Measurements from ENCODE around the gene MMP11.

The MMP11 gene

GRCh38 chr22:23752750-23753149 lies 19.9 kb upstream of the MMP11 start:
- no peak overlapping the region for H3K27ac ChIP-seq
- no peak for TF ChIP-seq CTCF (conservative IDR thresholded peaks at IDR 0.05)
- no peak for TF ChIP-seq ZFX (IDR thresholded peaks at IDR 0.05)

- TF ChIP-seq ZFX (IDR thresholded peaks at IDR 0.05): no peak
- no peak for TF ChIP-seq CTCF (conservative IDR thresholded peaks at IDR 0.05)
- no peak overlapping the region for H3K27ac ChIP-seq
These were observed 19.3 kb upstream of the MMP11 start for GRCh38 chr22:23753385-23753784.

- TF ChIP-seq ZFX (IDR thresholded peaks at IDR 0.05): no peak
- no peak for TF ChIP-seq CTCF (conservative IDR thresholded peaks at IDR 0.05)
- no peak within 1 kb of the TSS for H3K27ac ChIP-seq
These were observed 18.3 kb upstream of the MMP11 start, which contains the start of gene VPREB3 for GRCh38 chr22:23754220-23754919. VPREB3 (minus strand) TSS chr22:23754425; CDS start chr22:23754363, 62 bp downstream.

- H3K27ac ChIP-seq: no peak overlapping the region
- no peak for TF ChIP-seq CTCF (conservative IDR thresholded peaks at IDR 0.05)
- no peak for TF ChIP-seq ZFX (IDR thresholded peaks at IDR 0.05)
These were observed 17.5 kb upstream of the MMP11 start for GRCh38 chr22:23754980-23755636.

- H3K27ac ChIP-seq: no peak overlapping the region
- TF ChIP-seq CTCF (conservative IDR thresholded peaks at IDR 0.05) (no peak), ZFX (IDR thresholded peaks at IDR 0.05) (no peak)
These were observed 16.9 kb upstream of the MMP11 start for GRCh38 chr22:23755711-23756110.

- H3K27ac ChIP-seq: no peak overlapping the region
- TF ChIP-seq ZFX (IDR thresholded peaks at IDR 0.05) (no peak), CTCF (conservative IDR thresholded peaks at IDR 0.05) (no peak)
These were observed 15.8 kb upstream of the MMP11 start for GRCh38 chr22:23756891-23757290.

GRCh38 chr22:23759566-23759965 lies 13.1 kb upstream of the MMP11 start:
- no peak overlapping the region for H3K27ac ChIP-seq

More at GRCh38 chr22:23759566-23759965, 13.1 kb upstream of the MMP11 start:
- no peak for TF ChIP-seq CTCF (conservative IDR thresholded peaks at IDR 0.05)
- TF ChIP-seq ZFX (IDR thresholded peaks at IDR 0.05): no peak

All from C4-2B (cell line).